ENCODE data around the gene SLC27A3. TPM values are rescaled to one million over a fixed set of nuclear protein-coding genes. Genes with fewer than 3 reads are reported as not detected.

SLC27A3 gene
- total and polyA plus RNA-seq, 9 of the 15 experiments (the other 6 are each of a cell fraction or from before 2014, with no cell fraction given), result 0.57 to 5.2 (median 2.8) TPM

DNA sequence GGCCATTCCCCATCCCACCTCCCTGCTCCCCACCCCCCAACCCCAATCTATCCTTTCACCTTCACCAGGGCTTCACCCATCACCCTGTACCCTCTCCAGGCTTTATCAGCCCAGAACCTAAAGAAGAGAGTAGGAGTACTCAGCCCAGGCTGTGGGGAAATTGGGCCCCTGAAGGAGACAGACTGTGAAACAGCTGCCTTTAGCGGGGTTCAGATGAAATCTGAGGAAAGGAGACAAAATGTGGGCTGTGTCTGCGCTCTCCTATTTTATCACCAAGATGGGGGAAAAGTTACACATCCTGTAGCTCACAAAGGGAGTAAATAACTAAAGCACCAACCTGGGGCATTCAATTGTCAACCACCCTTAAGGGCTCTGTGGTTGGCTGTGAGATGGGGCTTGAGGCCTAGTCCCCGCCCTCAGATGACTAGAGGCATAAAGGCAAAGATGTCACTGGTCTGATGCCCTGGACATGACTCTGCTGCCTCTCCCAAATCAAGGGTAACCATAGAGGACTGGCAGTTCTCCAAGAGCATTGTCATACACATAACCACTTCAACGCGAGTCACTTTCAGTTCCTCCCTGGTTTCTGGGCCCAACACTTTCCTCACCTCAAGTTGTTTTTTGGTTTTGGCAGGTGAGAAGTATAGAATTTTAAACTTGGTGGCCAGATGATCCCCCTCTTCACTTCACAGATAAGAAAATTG is 30.0 kb downstream of the SLC27A3 start (continued):
- TF ChIP-seq ELF1 (tag; IDR thresholded peaks at IDR 0.05) (no peak), NUFIP1 (IDR thresholded peaks at IDR 0.05; ENCODE audit: partially characterized antibody) (no peak), KDM4B (IDR thresholded peaks at IDR 0.05; ENCODE audit: borderline replicate concordance in 2 of 2, low read depth in 1 of 2) (no peak), CTBP1 (IDR thresholded peaks at IDR 0.05; ENCODE audit: borderline replicate concordance) (peak; percentile 51; the same call in 1 of the 2 replicates), SRSF1 (IDR thresholded peaks at IDR 0.05; ENCODE audit: low read depth, low read length) (no peak), ZKSCAN3 (CRISPR knock-in tag; IDR thresholded peaks at IDR 0.05) (no peak), RCOR1 (IDR thresholded peaks at IDR 0.05; ENCODE audit: borderline replicate concordance in 1 of 2, low read depth in 2 of 2, low read length in 2 of 2) (0 out of 4 replicates have a peak, but pooled peaks of 1 of the 2 experiments have one; percentile 42), DNMT1 (IDR thresholded peaks at IDR 0.05) (no peak), ATF7 (IDR thresholded peaks at IDR 0.05) (peak; percentile 29; the same call in 1 of the 2 replicates), MIER1 (IDR thresholded peaks at IDR 0.05; ENCODE audit: low read depth) (no peak), ZNF324 (CRISPR knock-in tag; IDR thresholded peaks at IDR 0.05) (no peak), GTF2E2 (tag; IDR thresholded peaks at IDR 0.05) (no peak), ELF4 (CRISPR knock-in tag; IDR thresholded peaks at IDR 0.05) (no peak), MEF2A (IDR thresholded peaks at IDR 0.05; ENCODE audit: control insufficient read depth, low read depth, low read length) (no peak), MCM2 (IDR thresholded peaks at IDR 0.05; ENCODE audit: low read depth) (no peak)
- TF ChIP-seq, protein P1, sequence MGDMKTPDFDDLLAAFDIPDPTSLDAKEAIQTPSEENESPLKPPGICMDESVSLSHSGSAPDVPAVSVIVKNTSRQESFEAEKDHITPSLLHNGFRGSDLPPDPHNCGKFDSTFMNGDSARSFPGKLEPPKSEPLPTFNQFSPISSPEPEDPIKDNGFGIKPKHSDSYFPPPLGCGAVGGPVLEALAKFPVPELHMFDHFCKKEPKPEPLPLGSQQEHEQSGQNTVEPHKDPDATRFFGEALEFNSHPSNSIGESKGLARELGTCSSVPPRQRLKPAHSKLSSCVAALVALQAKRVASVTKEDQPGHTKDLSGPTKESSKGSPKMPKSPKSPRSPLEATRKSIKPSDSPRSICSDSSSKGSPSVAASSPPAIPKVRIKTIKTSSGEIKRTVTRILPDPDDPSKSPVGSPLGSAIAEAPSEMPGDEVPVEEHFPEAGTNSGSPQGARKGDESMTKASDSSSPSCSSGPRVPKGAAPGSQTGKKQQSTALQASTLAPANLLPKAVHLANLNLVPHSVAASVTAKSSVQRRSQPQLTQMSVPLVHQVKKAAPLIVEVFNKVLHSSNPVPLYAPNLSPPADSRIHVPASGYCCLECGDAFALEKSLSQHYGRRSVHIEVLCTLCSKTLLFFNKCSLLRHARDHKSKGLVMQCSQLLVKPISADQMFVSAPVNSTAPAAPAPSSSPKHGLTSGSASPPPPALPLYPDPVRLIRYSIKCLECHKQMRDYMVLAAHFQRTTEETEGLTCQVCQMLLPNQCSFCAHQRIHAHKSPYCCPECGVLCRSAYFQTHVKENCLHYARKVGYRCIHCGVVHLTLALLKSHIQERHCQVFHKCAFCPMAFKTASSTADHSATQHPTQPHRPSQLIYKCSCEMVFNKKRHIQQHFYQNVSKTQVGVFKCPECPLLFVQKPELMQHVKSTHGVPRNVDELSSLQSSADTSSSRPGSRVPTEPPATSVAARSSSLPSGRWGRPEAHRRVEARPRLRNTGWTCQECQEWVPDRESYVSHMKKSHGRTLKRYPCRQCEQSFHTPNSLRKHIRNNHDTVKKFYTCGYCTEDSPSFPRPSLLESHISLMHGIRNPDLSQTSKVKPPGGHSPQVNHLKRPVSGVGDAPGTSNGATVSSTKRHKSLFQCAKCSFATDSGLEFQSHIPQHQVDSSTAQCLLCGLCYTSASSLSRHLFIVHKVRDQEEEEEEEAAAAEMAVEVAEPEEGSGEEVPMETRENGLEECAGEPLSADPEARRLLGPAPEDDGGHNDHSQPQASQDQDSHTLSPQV (IDR thresholded peaks at IDR 0.05), result 0 out of 2 replicates have a peak, but pooled peaks have one; percentile 25
- TF ChIP-seq, protein P2, sequence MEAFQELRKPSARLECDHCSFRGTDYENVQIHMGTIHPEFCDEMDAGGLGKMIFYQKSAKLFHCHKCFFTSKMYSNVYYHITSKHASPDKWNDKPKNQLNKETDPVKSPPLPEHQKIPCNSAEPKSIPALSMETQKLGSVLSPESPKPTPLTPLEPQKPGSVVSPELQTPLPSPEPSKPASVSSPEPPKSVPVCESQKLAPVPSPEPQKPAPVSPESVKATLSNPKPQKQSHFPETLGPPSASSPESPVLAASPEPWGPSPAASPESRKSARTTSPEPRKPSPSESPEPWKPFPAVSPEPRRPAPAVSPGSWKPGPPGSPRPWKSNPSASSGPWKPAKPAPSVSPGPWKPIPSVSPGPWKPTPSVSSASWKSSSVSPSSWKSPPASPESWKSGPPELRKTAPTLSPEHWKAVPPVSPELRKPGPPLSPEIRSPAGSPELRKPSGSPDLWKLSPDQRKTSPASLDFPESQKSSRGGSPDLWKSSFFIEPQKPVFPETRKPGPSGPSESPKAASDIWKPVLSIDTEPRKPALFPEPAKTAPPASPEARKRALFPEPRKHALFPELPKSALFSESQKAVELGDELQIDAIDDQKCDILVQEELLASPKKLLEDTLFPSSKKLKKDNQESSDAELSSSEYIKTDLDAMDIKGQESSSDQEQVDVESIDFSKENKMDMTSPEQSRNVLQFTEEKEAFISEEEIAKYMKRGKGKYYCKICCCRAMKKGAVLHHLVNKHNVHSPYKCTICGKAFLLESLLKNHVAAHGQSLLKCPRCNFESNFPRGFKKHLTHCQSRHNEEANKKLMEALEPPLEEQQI (IDR thresholded peaks at IDR 0.05), result no peak
- TF ChIP-seq, protein P3, sequence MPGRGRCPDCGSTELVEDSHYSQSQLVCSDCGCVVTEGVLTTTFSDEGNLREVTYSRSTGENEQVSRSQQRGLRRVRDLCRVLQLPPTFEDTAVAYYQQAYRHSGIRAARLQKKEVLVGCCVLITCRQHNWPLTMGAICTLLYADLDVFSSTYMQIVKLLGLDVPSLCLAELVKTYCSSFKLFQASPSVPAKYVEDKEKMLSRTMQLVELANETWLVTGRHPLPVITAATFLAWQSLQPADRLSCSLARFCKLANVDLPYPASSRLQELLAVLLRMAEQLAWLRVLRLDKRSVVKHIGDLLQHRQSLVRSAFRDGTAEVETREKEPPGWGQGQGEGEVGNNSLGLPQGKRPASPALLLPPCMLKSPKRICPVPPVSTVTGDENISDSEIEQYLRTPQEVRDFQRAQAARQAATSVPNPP (IDR thresholded peaks at IDR 0.05; ENCODE audit: borderline replicate concordance, insufficient read depth, insufficient read length), result no peak

All from K562 (cell line).